ENCODE results near the gene APOA1.

DNA sequence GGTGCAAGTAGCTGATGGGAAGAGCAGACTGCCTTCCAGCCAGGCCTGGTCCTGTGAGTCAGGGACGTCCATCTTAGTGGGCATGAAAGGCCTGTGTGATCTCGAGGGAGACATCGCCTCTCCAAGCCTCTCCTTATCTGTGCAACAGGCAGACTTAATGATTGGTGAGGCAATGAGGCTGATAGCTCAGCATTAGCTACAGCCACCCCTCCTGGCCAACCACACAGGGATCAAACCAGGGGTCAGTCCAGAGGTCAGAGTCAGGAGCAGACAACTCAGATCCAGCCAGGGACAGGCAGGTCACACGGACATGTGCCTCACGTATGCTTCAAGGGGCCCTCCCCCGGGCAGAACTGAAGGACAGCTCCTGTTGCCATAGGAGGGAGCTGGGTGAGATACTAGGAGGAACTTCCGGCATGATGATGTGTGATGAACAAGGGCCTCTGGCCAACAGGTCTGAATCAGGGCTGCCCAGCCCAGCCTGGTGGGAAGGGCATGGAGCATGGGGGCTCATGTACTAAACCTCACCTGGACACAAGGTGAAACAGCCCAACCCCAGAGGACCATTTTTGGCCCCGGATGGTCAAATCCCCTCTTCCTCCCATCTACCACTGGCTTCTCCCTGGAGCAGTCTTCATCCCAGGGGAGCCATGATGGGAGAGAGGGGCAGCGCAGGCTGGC lies 10.5 kb downstream of the APOA1 start:
- TF ChIP-seq EZH2 (IDR thresholded peaks at IDR 0.05; ENCODE audit: low read length) = no peak
- TF ChIP-seq, protein P1, sequence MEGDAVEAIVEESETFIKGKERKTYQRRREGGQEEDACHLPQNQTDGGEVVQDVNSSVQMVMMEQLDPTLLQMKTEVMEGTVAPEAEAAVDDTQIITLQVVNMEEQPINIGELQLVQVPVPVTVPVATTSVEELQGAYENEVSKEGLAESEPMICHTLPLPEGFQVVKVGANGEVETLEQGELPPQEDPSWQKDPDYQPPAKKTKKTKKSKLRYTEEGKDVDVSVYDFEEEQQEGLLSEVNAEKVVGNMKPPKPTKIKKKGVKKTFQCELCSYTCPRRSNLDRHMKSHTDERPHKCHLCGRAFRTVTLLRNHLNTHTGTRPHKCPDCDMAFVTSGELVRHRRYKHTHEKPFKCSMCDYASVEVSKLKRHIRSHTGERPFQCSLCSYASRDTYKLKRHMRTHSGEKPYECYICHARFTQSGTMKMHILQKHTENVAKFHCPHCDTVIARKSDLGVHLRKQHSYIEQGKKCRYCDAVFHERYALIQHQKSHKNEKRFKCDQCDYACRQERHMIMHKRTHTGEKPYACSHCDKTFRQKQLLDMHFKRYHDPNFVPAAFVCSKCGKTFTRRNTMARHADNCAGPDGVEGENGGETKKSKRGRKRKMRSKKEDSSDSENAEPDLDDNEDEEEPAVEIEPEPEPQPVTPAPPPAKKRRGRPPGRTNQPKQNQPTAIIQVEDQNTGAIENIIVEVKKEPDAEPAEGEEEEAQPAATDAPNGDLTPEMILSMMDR (optimal IDR thresholded peaks at IDR 0.05 in 1 of 3, IDR thresholded peaks at IDR 0.05 in 1 of 3, conservative IDR thresholded peaks at IDR 0.05 in 1 of 3; ENCODE audit: extremely low read depth in 1 of 3, insufficient read depth in 2 of 3, low read length in 3 of 3) = no peak
